H1 (cell line): ENCODE measurements around the gene NGFR. TPM values are rescaled to one million over a fixed set of nuclear protein-coding genes. Genes with fewer than 3 reads are reported as not detected.

Source experiments
- CTCF ChIA-PET: fragments of 300-600 bp; sonication (Branson Sonifier 250); formaldehyde crosslinking; loops from one replicate; lab custom pipeline; 2021; ENCODE audit not compliant: partially characterized antibody; lab: Charles Lee
- POLR2A ChIA-PET: fragments of 300-600 bp; sonication (Branson Sonifier 250); formaldehyde crosslinking; loops from one replicate; lab custom pipeline; 2021; ENCODE audit warnings: inconsistent platforms; ENCODE audit not compliant: partially characterized antibody; lab: Charles Lee
- DNase-seq, 2 experiments: peaks; one replicate each; pipeline versions ENCODE4 v3.0.0 to v3.0.0-alpha.2; 2010 to 2022; ENCODE audit warnings: low spot score in 2 of 2, low read depth in 1 of 2, mixed read lengths in 1 of 2
- FAIRE-seq: peaks from 2 replicates; lab custom pipeline; 2011; peaks lifted over from hg19 to GRCh38; lab: Jason Lieb, UNC
- H2AFZ ChIP-seq: 2 replicates; pipeline ENCODE4 v1.8.1; 2012; ENCODE audit warnings: low read length, inconsistent platforms
- H2AK5ac ChIP-seq: 2 replicates; pipeline ENCODE4 v1.6.1; 2013; ENCODE audit warnings: low read depth, low read length
- H2BK120ac ChIP-seq: replicated peaks from 2 replicates; pipeline ENCODE3; 2013; ENCODE audit warnings: low read depth, low read length, inconsistent platforms
- H2BK12ac ChIP-seq: 2 replicates; pipeline ENCODE4 v1.6.1; 2013; ENCODE audit warnings: low read depth, low read length
- H2BK15ac ChIP-seq: 2 replicates; pipeline ENCODE4 v1.6.1; 2013; ENCODE audit warnings: low read length
- H2BK20ac ChIP-seq: 2 replicates; pipeline ENCODE4 v1.6.1; 2013; ENCODE audit warnings: low read length
- H2BK5ac ChIP-seq: 2 replicates; pipeline ENCODE4 v1.6.1; 2013; ENCODE audit warnings: low read depth, low read length
- H3K14ac ChIP-seq: 2 replicates; pipeline ENCODE4 v1.6.1; 2013; ENCODE audit warnings: inconsistent platforms; ENCODE audit not compliant: insufficient read length
- H3K18ac ChIP-seq: 2 replicates; pipeline ENCODE4 v1.6.1; 2013; ENCODE audit warnings: low read length; ENCODE audit errors: extremely low read depth
- H3K23ac ChIP-seq: 2 replicates; pipeline ENCODE4 v1.6.1; 2013; ENCODE audit warnings: inconsistent platforms; ENCODE audit not compliant: insufficient read length
- H3K23me2 ChIP-seq: 2 replicates; pipeline ENCODE4 v1.6.1; 2013; ENCODE audit warnings: low read depth, low read length
- H3K27ac ChIP-seq: 2 replicates; pipeline ENCODE4 v1.6.1; 2011; ENCODE audit warnings: low read depth, low read length, inconsistent platforms
- H3K27me3 ChIP-seq, 4 experiments: replicated peaks in 1 of 4; 1 replicate in 1 of 4; 2 replicates in 3 of 4; pipeline versions ENCODE4 v1.6.1 to v1.8.1; 2011 to 2013; ENCODE audit warnings: low read length in 3 of 4, mild to moderate bottlenecking in 3 of 4, inconsistent platforms in 2 of 4, mixed read lengths in 2 of 4, moderate library complexity in 1 of 4; ENCODE audit not compliant: control insufficient read depth in 3 of 4, insufficient read depth in 3 of 4; ENCODE audit errors: extremely low read depth in 1 of 4
- H3K36me3 ChIP-seq, 4 experiments: 2 replicates each; pipeline versions ENCODE4 v1.6.1 to v1.8.1; 2011 to 2013; ENCODE audit warnings: mild to moderate bottlenecking in 4 of 4, low read length in 3 of 4, moderate library complexity in 2 of 4, control low read depth in 1 of 4, inconsistent platforms in 1 of 4; ENCODE audit not compliant: insufficient read depth in 4 of 4, control insufficient read depth in 2 of 4
- H3K4ac ChIP-seq: replicated peaks from 2 replicates; pipeline ENCODE3; 2013; ENCODE audit warnings: low read length, low read depth, mixed read lengths, inconsistent platforms; ENCODE audit not compliant: insufficient read length
- H3K4me1 ChIP-seq, 4 experiments: replicated peaks in 1 of 4; 1 replicate in 1 of 4; 2 replicates in 3 of 4; pipeline versions ENCODE4 v1.6.1 to v1.8.1; 2011 to 2013; ENCODE audit warnings: low read length in 3 of 4, inconsistent platforms in 2 of 4, mixed read lengths in 1 of 4; ENCODE audit not compliant: insufficient read depth in 4 of 4, control insufficient read depth in 3 of 4
- H3K4me2 ChIP-seq, 2 experiments: 2 replicates each; pipeline versions ENCODE4 v1.6.1 to v1.8.1; 2011 to 2013; ENCODE audit warnings: low read depth in 2 of 2, low read length in 2 of 2, control low read depth in 1 of 2, inconsistent platforms in 1 of 2, mild to moderate bottlenecking in 1 of 2; ENCODE audit not compliant: insufficient read depth in 1 of 2
- H3K4me3 ChIP-seq, 4 experiments: fragments of 200-600, 300-600 bp in 1 of 4; sonication (generic), shearing (Covaris generic), sonication (Bioruptor Twin) in 1 of 4; 2 replicates each; pipeline versions ENCODE4 v1.5.1 to v1.8.1; 2011 to 2016; ENCODE audit warnings: low read length in 4 of 4, low read depth in 3 of 4, control low read depth in 2 of 4, inconsistent platforms in 2 of 4, mild to moderate bottlenecking in 2 of 4, mixed read lengths in 1 of 4, moderate library complexity in 1 of 4; ENCODE audit not compliant: insufficient read depth in 2 of 4; ENCODE audit errors: extremely low read depth in 1 of 4
- H3K56ac ChIP-seq: replicated peaks from 2 replicates; pipeline ENCODE3; 2013; ENCODE audit warnings: low read depth, mild to moderate bottlenecking, mixed read lengths, low read length, inconsistent platforms; ENCODE audit not compliant: insufficient read length
- H3K79me1 ChIP-seq: 2 replicates; pipeline ENCODE4 v1.6.1; 2013; ENCODE audit warnings: low read depth, low read length, control low read depth
- H3K79me2 ChIP-seq, 2 experiments: 2 replicates each; pipeline versions ENCODE4 v1.6.1 to v1.8.1; 2012 to 2013; ENCODE audit warnings: low read length in 2 of 2, mild to moderate bottlenecking in 2 of 2, inconsistent platforms in 1 of 2; ENCODE audit not compliant: insufficient read depth in 2 of 2, control insufficient read depth in 1 of 2
- H3K9ac ChIP-seq, 4 experiments: replicated peaks in 1 of 4; 1 replicate in 1 of 4; 2 replicates in 3 of 4; pipeline versions ENCODE4 v1.6.1 to v1.8.1; 2011 to 2013; ENCODE audit warnings: low read depth in 3 of 4, low read length in 3 of 4, control low read depth in 2 of 4, mild to moderate bottlenecking in 2 of 4, moderate library complexity in 2 of 4, inconsistent platforms in 1 of 4; ENCODE audit errors: extremely low read depth in 1 of 4
- H3K9me3 ChIP-seq, 2 experiments: 2 replicates each; pipeline versions ENCODE4 v1.6.1 to v1.8.1; 2012 to 2013; ENCODE audit warnings: mild to moderate bottlenecking in 2 of 2, moderate library complexity in 2 of 2, control low read depth in 1 of 2, inconsistent platforms in 1 of 2, low read depth in 1 of 2, low read length in 1 of 2, mixed read lengths in 1 of 2; ENCODE audit not compliant: insufficient read depth in 2 of 2
- H4K20me1 ChIP-seq, 2 experiments: replicated peaks in 1 of 2; 2 replicates each; pipeline versions ENCODE3 to v1.8.1; 2011 to 2013; ENCODE audit warnings: inconsistent platforms in 2 of 2, low read length in 2 of 2, mild to moderate bottlenecking in 1 of 2; ENCODE audit not compliant: insufficient read depth in 2 of 2, control insufficient read depth in 1 of 2
- H4K5ac ChIP-seq: 2 replicates; pipeline ENCODE4 v1.6.1; 2013; ENCODE audit warnings: low read length, low read depth, mixed read lengths, inconsistent platforms; ENCODE audit not compliant: insufficient read length
- H4K8ac ChIP-seq: 2 replicates; pipeline ENCODE4 v1.8.0; 2013; ENCODE audit warnings: mild to moderate bottlenecking, moderate library complexity, low read length, inconsistent platforms; ENCODE audit not compliant: insufficient read depth; ENCODE audit errors: extremely low read depth
- H4K91ac ChIP-seq: replicated peaks from 2 replicates; pipeline ENCODE3; 2013; ENCODE audit warnings: low read length, mixed read lengths, inconsistent platforms; ENCODE audit not compliant: insufficient read length
- RXRA ChIP-seq: IDR thresholded peaks from 2 replicates; pipeline ENCODE4 v1.6.1; 2011; ENCODE audit warnings: low read depth, mild to moderate bottlenecking, low read length, moderate library complexity; ENCODE audit not compliant: insufficient read depth
- WGBS, 2 experiments: shearing (Covaris generic) in 1 of 2; methylation state at CpG; one replicate each; pipeline versions ENCODE4 v1.1.6 to v1.1.7; 2013 to 2015; ENCODE audit warnings: low lambda C conversion rate in 2 of 2, mixed read lengths in 2 of 2, inconsistent platforms in 1 of 2, low coverage in 1 of 2, missing lambda C conversion rate in 1 of 2; ENCODE audit not compliant: insufficient replicate concordance in 2 of 2, insufficient coverage in 1 of 2, insufficient read length in 1 of 2; ENCODE audit errors: extremely low coverage in 1 of 2, missing lambda C conversion rate in 1 of 2; 5-methylcytosine and 5-hydroxymethylcytosine counted together
- polyA plus RNA-seq, 7 experiments: library from polyadenylated mRNA; depleted of rRNA in 3 of 7; stranded (reverse) in 5 of 7; unstranded in 2 of 7; fragments of >200 nt in 5 of 7; fragments of 200-250 nt in 2 of 7; gene quantifications; 1 replicate in 5 of 7; 2 replicates in 1 of 7; 4 replicates in 1 of 7; pipeline versions ENCODE4 v1.2.1 to v1.2.3, GENCODE V29; 2011 to 2013; ENCODE audit warnings: missing spikeins in 2 of 7, mixed read lengths in 2 of 7
- total RNA-seq: library from RNA; stranded (reverse); fragmentation: NEBNext Ultra II Directional; extraction: Animal tissue kit (Norgen Biotek cat#: 25700); gene quantifications from 2 replicates; pipeline ENCODE4 v1.2.1, GENCODE V29; 2021
- TF ChIP-seq, protein P1 (sequence below): IDR thresholded peaks from 2 replicates; pipeline ENCODE4 v1.6.1; 2012; ENCODE audit warnings: inconsistent platforms
- TF ChIP-seq, protein P2 (sequence below): IDR thresholded peaks from 2 replicates; pipeline ENCODE4 v1.6.1; 2012; ENCODE audit warnings: inconsistent platforms
- TF ChIP-seq, protein P3 (sequence below), 3 experiments: IDR thresholded peaks; 1 replicate in 2 of 3; 2 replicates in 1 of 3; pipeline versions ENCODE4 v1.5.1 to v1.6.1; 2011; ENCODE audit warnings: low read length in 3 of 3, mild to moderate bottlenecking in 3 of 3, inconsistent platforms in 2 of 3, low read depth in 1 of 3, moderate library complexity in 1 of 3; ENCODE audit not compliant: insufficient read depth in 1 of 3; ENCODE audit errors: control extremely low read depth in 1 of 3

Gene NGFR
- total and polyA plus RNA-seq, 2 of the 8 experiments (the other 6 are each of a cell fraction or from before 2014, with no cell fraction given): 8.1 to 10.3 TPM

DNA sequence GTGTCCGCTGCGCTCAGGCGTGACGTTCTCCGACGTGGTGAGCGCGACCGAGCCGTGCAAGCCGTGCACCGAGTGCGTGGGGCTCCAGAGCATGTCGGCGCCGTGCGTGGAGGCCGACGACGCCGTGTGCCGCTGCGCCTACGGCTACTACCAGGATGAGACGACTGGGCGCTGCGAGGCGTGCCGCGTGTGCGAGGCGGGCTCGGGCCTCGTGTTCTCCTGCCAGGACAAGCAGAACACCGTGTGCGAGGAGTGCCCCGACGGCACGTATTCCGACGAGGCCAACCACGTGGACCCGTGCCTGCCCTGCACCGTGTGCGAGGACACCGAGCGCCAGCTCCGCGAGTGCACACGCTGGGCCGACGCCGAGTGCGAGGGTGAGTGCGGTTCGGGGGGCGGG is 11.2 kb downstream of the NGFR start:
- CTCF ChIA-PET: interaction anchor here (1.0 to 15.4 kb wide), 7 partner anchors 8 to 73 kb away, joined by 3 to 210 read pairs (median 16); partner anchors contain the start of gene NGFR

More for the DNA sequence above, 11.2 kb downstream of the NGFR start:
- H3K4me3 ChIP-seq: no peak overlapping the region
- POLR2A ChIA-PET: interaction anchor here (0.9 to 3.4 kb wide), 2 partner anchors 9 to 18 kb away, joined by 3 to 11 read pairs; no protein-coding TSS in a partner anchor
- H3K9ac ChIP-seq: no peak overlapping the region
- H3K56ac ChIP-seq: no peak overlapping the region
- peaks cover 6 to 36% (median 21%) of the 10 kb centered on the region in 4 experiments for H3K4me1 ChIP-seq
- H2BK15ac ChIP-seq: peak overlapping the region; percentile 99; the same call in 1 of the 2 replicates
- FAIRE-seq (no peak), DNase-seq (no peak)
- peaks cover 2% of the 10 kb centered on the region; the same call in 1 of the 2 replicates for H3K23me2 ChIP-seq
- no peak overlapping the region for H3K4me2 ChIP-seq
- no peak overlapping the region for H3K23ac ChIP-seq
- H3K18ac ChIP-seq: no peak overlapping the region
- H3K79me1 ChIP-seq: no peaks in the 10 kb centered on the region
- H4K20me1 ChIP-seq: no peaks in the 10 kb centered on the region
- no peak overlapping the region for H3K27ac ChIP-seq
- H3K36me3 ChIP-seq: no peaks in the 10 kb centered on the region; a peak in 1 of 8 replicates
- no peak overlapping the region for H2BK5ac ChIP-seq
- no peak overlapping the region for H3K14ac ChIP-seq
- 97% methylated on average over 37 of the region's 57 CpGs; no CpG with 5 or more reads in 1 of the 2 experiments for WGBS, 2 experiments
- no peak overlapping the region for H4K5ac ChIP-seq
- peak overlapping the region; percentile 93 for H4K91ac ChIP-seq
- H3K79me2 ChIP-seq: no peaks in the 10 kb centered on the region
- no peak overlapping the region for H2AFZ ChIP-seq
- H3K27me3 ChIP-seq: peaks cover 0 to 2% (median 0%) of the 10 kb centered on the region in 4 experiments; a peak in 1 of 7 replicates
- no peak overlapping the region for H2AK5ac ChIP-seq
- H2BK120ac ChIP-seq: no peak overlapping the region
- H2BK20ac ChIP-seq: no peak overlapping the region
- no peaks in the 10 kb centered on the region for H3K9me3 ChIP-seq
- peak overlapping the region; percentile 26; the same call in 1 of the 2 replicates for H4K8ac ChIP-seq
- TF ChIP-seq, protein P1, sequence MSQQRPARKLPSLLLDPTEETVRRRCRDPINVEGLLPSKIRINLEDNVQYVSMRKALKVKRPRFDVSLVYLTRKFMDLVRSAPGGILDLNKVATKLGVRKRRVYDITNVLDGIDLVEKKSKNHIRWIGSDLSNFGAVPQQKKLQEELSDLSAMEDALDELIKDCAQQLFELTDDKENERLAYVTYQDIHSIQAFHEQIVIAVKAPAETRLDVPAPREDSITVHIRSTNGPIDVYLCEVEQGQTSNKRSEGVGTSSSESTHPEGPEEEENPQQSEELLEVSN: peak; percentile 50; the same call in 1 of the 2 replicates
- TF ChIP-seq, protein P2, sequence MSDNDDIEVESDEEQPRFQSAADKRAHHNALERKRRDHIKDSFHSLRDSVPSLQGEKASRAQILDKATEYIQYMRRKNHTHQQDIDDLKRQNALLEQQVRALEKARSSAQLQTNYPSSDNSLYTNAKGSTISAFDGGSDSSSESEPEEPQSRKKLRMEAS: peak; percentile 72
- no peak for TF ChIP-seq RXRA
- TF ChIP-seq, protein P3, sequence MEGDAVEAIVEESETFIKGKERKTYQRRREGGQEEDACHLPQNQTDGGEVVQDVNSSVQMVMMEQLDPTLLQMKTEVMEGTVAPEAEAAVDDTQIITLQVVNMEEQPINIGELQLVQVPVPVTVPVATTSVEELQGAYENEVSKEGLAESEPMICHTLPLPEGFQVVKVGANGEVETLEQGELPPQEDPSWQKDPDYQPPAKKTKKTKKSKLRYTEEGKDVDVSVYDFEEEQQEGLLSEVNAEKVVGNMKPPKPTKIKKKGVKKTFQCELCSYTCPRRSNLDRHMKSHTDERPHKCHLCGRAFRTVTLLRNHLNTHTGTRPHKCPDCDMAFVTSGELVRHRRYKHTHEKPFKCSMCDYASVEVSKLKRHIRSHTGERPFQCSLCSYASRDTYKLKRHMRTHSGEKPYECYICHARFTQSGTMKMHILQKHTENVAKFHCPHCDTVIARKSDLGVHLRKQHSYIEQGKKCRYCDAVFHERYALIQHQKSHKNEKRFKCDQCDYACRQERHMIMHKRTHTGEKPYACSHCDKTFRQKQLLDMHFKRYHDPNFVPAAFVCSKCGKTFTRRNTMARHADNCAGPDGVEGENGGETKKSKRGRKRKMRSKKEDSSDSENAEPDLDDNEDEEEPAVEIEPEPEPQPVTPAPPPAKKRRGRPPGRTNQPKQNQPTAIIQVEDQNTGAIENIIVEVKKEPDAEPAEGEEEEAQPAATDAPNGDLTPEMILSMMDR (IDR thresholded peaks at IDR 0.05; ENCODE audit: control extremely low read depth in 1 of 3, insufficient read depth in 1 of 3, low read depth in 1 of 3, low read length in 3 of 3): no peak
- H3K4ac ChIP-seq: peak overlapping the region; percentile 57
- H2BK12ac ChIP-seq: peak overlapping the region; percentile 76; the same call in 1 of the 2 replicates
